ENCODE measurements around the gene NAPSA.
"Not testable (repeated sequence)": the region's sequence is repeated elsewhere in the genome, so short reads cannot be mapped to it uniquely, and the experiment has no call there.

The NAPSA gene

GRCh38 chr19:50358483-50359327 lies 6.7 kb downstream of the NAPSA start:
- peak; percentile 34 for DNase-seq (ENCODE audit: low spot score)

- DNase-seq (ENCODE audit: low spot score), result peak; percentile 69
Measured at GRCh38 chr19:50357178-50358100, 8.0 kb downstream of the NAPSA start.

GRCh38 chr19:50356691-50357177 lies 8.7 kb downstream of the NAPSA start:
- DNase-seq (ENCODE audit: low spot score), result no peak

GRCh38 chr19:50353487-50353880 lies 12.0 kb downstream of the NAPSA start:
- not testable (repeated sequence) for DNase-seq (ENCODE audit: low spot score)

- no peak for DNase-seq (ENCODE audit: low spot score)
Measured at GRCh38 chr19:50352242-50352641, 13.2 kb downstream of the NAPSA start.

- DNase-seq (ENCODE audit: low spot score), result no peak
Measured at GRCh38 chr19:50349277-50350057, 16.0 kb downstream of the NAPSA start.

GRCh38 chr19:50347089-50347581 lies 18.3 kb downstream of the NAPSA start:
- not testable (repeated sequence) for DNase-seq (ENCODE audit: low spot score)

- no peak for DNase-seq (ENCODE audit: low spot score)
Measured at GRCh38 chr19:50344661-50345318, 20.6 kb downstream of the NAPSA start.

GRCh38 chr19:50341091-50341564 lies 24.3 kb downstream of the NAPSA start:
- no peak for DNase-seq (ENCODE audit: low spot score)

GRCh38 chr19:50340331-50340730 lies 25.1 kb downstream of the NAPSA start:
- DNase-seq (ENCODE audit: low spot score), result no peak

- DNase-seq (ENCODE audit: low spot score), result not testable (repeated sequence)
Measured at GRCh38 chr19:50337031-50337430, 28.4 kb downstream of the NAPSA start.

- no peak for DNase-seq (ENCODE audit: low spot score)
Measured at GRCh38 chr19:50334741-50335421, 30.6 kb downstream of the NAPSA start.

- DNase-seq (ENCODE audit: low spot score), result peak; percentile 70
Measured at GRCh38 chr19:50333737-50334617, 31.5 kb downstream of the NAPSA start.

GRCh38 chr19:50333235-50333736 lies 32.2 kb downstream of the NAPSA start:
- peak; percentile 62 for DNase-seq (ENCODE audit: low spot score)

- DNase-seq (ENCODE audit: low spot score), result no peak
Measured at GRCh38 chr19:50332244-50333038, 33.0 kb downstream of the NAPSA start.

- no peak for DNase-seq (ENCODE audit: low spot score)
Measured at GRCh38 chr19:50331994-50332243, 33.5 kb downstream of the NAPSA start.

- DNase-seq (ENCODE audit: low spot score), result no peak
Measured at GRCh38 chr19:50331221-50331993, 34.0 kb downstream of the NAPSA start.

All from hematopoietic multipotent progenitor cell treated with erythropoietin and hydrocortisone succinate and interleukin-3 and kit ligand, for 15 days (in vitro differentiated cells).